MM.1S (cell line): ENCODE measurements around the gene KIRREL2.
"Not testable (repeated sequence)": the region's sequence is repeated elsewhere in the genome, so short reads cannot be mapped to it uniquely, and the experiment has no call there.

ENCODE experiments used
- DNase-seq: peaks from one replicate; pipeline ENCODE4 v3.0.0-alpha.2; 2015
- H2AFZ ChIP-seq: fragments of 300-600 bp; sonication (generic); 2 replicates; pipeline ENCODE4 v1.6.0; 2016; ENCODE audit warnings: antibody characterized with exemption, low read length
- H3F3A ChIP-seq: fragments of 300-600 bp; sonication (generic); 2 replicates; pipeline ENCODE4 v1.6.1; 2016; ENCODE audit warnings: mild to moderate bottlenecking, antibody characterized with exemption, low read length, moderate library complexity, mixed read lengths; ENCODE audit not compliant: insufficient read depth
- H3K27ac ChIP-seq: fragments of 300-600 bp; sonication (generic); 2 replicates; pipeline ENCODE4 v1.5.1; 2016; ENCODE audit warnings: mild to moderate bottlenecking, low read length
- H3K27me3 ChIP-seq: fragments of 300-600 bp; sonication (generic); replicated peaks from 2 replicates; pipeline ENCODE4 v1.6.0; 2016; ENCODE audit warnings: low read length; ENCODE audit not compliant: insufficient read depth
- H3K36me3 ChIP-seq: fragments of 300-600 bp; sonication (generic); replicated peaks from 2 replicates; pipeline ENCODE4 v1.6.1; 2016; ENCODE audit warnings: mild to moderate bottlenecking, low read length, mixed read lengths; ENCODE audit not compliant: insufficient read depth
- H3K4me1 ChIP-seq: fragments of 300-600 bp; sonication (generic); 2 replicates; pipeline ENCODE4 v1.6.1; 2016; ENCODE audit warnings: low read length, mixed read lengths
- H3K4me2 ChIP-seq: fragments of 300-600 bp; sonication (generic); 2 replicates; pipeline ENCODE4 v1.6.0; 2016; ENCODE audit warnings: low read depth, low read length
- H3K4me3 ChIP-seq: fragments of 300-600 bp; sonication (generic); 2 replicates; pipeline ENCODE4 v1.5.1; 2016; ENCODE audit warnings: low read length, mixed read lengths
- H3K79me2 ChIP-seq: fragments of 300-600 bp; sonication (generic); 2 replicates; pipeline ENCODE4 v1.6.1; 2016; ENCODE audit warnings: mixed run types, low read length, mixed read lengths
- H3K9ac ChIP-seq: fragments of 300-600 bp; sonication (generic); 2 replicates; pipeline ENCODE4 v1.6.1; 2016; ENCODE audit warnings: low read length, mixed read lengths
- H3K9me2 ChIP-seq: fragments of 300-600 bp; sonication (generic); replicated peaks from 2 replicates; pipeline ENCODE4 v1.6.1; 2016; ENCODE audit warnings: mild to moderate bottlenecking, low read length, mixed read lengths; ENCODE audit not compliant: insufficient read depth
- H3K9me3 ChIP-seq: fragments of 300-600 bp; sonication (generic); replicated peaks from 2 replicates; pipeline ENCODE4 v1.6.1; 2016; ENCODE audit warnings: mild to moderate bottlenecking, low read length, mixed read lengths; ENCODE audit not compliant: insufficient read depth
- H4K20me1 ChIP-seq: fragments of 300-600 bp; sonication (generic); 2 replicates; pipeline ENCODE4 v1.6.1; 2016; ENCODE audit warnings: mild to moderate bottlenecking, low read length, moderate library complexity, mixed read lengths; ENCODE audit not compliant: insufficient read depth
- CTCF ChIP-seq: fragments of 300-600 bp; sonication (generic); IDR thresholded peaks from 2 replicates; pipeline ENCODE4 v1.5.1; 2016; ENCODE audit warnings: antibody characterized with exemption, low read length, mixed read lengths
- EZH2 ChIP-seq: fragments of 300-600 bp; sonication (generic); optimal IDR thresholded peaks from 2 replicates; pipeline ENCODE3; 2017; ENCODE audit warnings: low read depth, mild to moderate bottlenecking, antibody characterized with exemption, low read length, mixed read lengths
- EZH2phosphoT487 ChIP-seq: fragments of 300-600 bp; sonication (generic); IDR thresholded peaks from 2 replicates; pipeline ENCODE4 v1.6.1; 2018; ENCODE audit warnings: antibody characterized with exemption, low read length

The KIRREL2 gene

GRCh38 chr19:35889370-35890112 is 32.8 kb downstream of the KIRREL2 start:
- Histone ChIP-seq H3K9me2 (no peaks in the 10 kb centered on the region), H4K20me1 (no peaks in the 10 kb centered on the region), H3K4me2 (no peak overlapping the region), H3F3A (no peaks in the 10 kb centered on the region), H3K79me2 (no peaks in the 10 kb centered on the region), H3K27ac (no peak overlapping the region), H2AFZ (no peak overlapping the region), H3K4me1 (no peaks in the 10 kb centered on the region), H3K27me3 (no peaks in the 10 kb centered on the region), H3K4me3 (no peak overlapping the region), H3K9me3 (no peaks in the 10 kb centered on the region), H3K9ac (no peak overlapping the region), H3K36me3 (no peaks in the 10 kb centered on the region)
- DNase-seq: no peak
- TF ChIP-seq EZH2 (no peak), EZH2phosphoT487 (no peak), CTCF (no peak)

GRCh38 chr19:35890113-35890650 is 33.5 kb downstream of the KIRREL2 start:
- H3K9me2 ChIP-seq: no peaks in the 10 kb centered on the region
- H3K9ac ChIP-seq: no peak overlapping the region
- H3K79me2 ChIP-seq: no peaks in the 10 kb centered on the region
- no peaks in the 10 kb centered on the region for H3K36me3 ChIP-seq
- H3K4me2 ChIP-seq: no peak overlapping the region
- no peaks in the 10 kb centered on the region for H3K9me3 ChIP-seq
- no peak for TF ChIP-seq CTCF
- TF ChIP-seq EZH2: no peak
- no peak for TF ChIP-seq EZH2phosphoT487
- no peaks in the 10 kb centered on the region for H3F3A ChIP-seq
- H3K4me1 ChIP-seq: no peaks in the 10 kb centered on the region
- DNase-seq: no peak
- H4K20me1 ChIP-seq: no peaks in the 10 kb centered on the region
- no peaks in the 10 kb centered on the region for H3K27me3 ChIP-seq
- H3K27ac ChIP-seq: no peak overlapping the region
- no peak overlapping the region for H3K4me3 ChIP-seq
- no peak overlapping the region for H2AFZ ChIP-seq

- H3K9me3 ChIP-seq, H3K4me1 ChIP-seq, H3K27ac ChIP-seq, H3F3A ChIP-seq, H3K4me3 ChIP-seq, H3K9ac ChIP-seq, H4K20me1 ChIP-seq, H3K79me2 ChIP-seq, H3K9me2 ChIP-seq, H3K4me2 ChIP-seq, H2AFZ ChIP-seq, DNase-seq, H3K27me3 ChIP-seq, H3K36me3 ChIP-seq: not testable (repeated sequence)
Measured at GRCh38 chr19:35891819-35892218, 35.1 kb downstream of the KIRREL2 start.

- H3K27me3 ChIP-seq: no peaks in the 10 kb centered on the region
Measured at GRCh38 chr19:35894342-35894741, 37.6 kb downstream of the KIRREL2 start.

More at GRCh38 chr19:35894342-35894741, 37.6 kb downstream of the KIRREL2 start:
- H2AFZ ChIP-seq: no peak overlapping the region
- no peaks in the 10 kb centered on the region for H3K9me3 ChIP-seq
- no peaks in the 10 kb centered on the region for H3K9me2 ChIP-seq
- H3K36me3 ChIP-seq: no peaks in the 10 kb centered on the region
- no peak overlapping the region for H3K4me2 ChIP-seq
- H3K4me3 ChIP-seq: no peak overlapping the region
- H3K79me2 ChIP-seq: peaks cover 9% of the 10 kb centered on the region; the same call in 1 of the 2 replicates
- no peak for DNase-seq
- H4K20me1 ChIP-seq: no peaks in the 10 kb centered on the region
- H3K9ac ChIP-seq: no peak overlapping the region
- no peak for TF ChIP-seq CTCF
- TF ChIP-seq EZH2phosphoT487: no peak
- no peak for TF ChIP-seq EZH2
- peaks cover 5% of the 10 kb centered on the region; the same call in 1 of the 2 replicates for H3K4me1 ChIP-seq
- H3F3A ChIP-seq: peaks cover 4% of the 10 kb centered on the region; the same call in 1 of the 2 replicates
- no peak overlapping the region for H3K27ac ChIP-seq
